Renal cortical epithelial cell (primary cell): ENCODE data around the gene TANC1. TPM values are rescaled to one million over a fixed set of nuclear protein-coding genes. Genes with fewer than 3 reads are reported as not detected.
A peak's percentile ranks its signal among the peaks of the same experiment; 100 is the strongest.

Experiments used
- DNase-seq: peaks from one replicate; pipeline ENCODE4 v3.0.0-alpha.2; 2011; ENCODE audit warnings: low read depth
- total RNA-seq: library from RNA; depleted of rRNA; stranded (reverse); fragments of >200 nt; gene quantifications from 2 replicates; pipeline ENCODE4 v1.2.3, GENCODE V29; 2014

TANC1 gene
- total RNA-seq, 1 donor from 2014 or later: 44.0 TPM

GRCh38 chr2:159225025-159226016 is 256.9 kb downstream of the TANC1 start:
- DNase-seq: no peak

- peak; percentile 86 for DNase-seq
These were observed 257.6 kb downstream of the TANC1 start for GRCh38 chr2:159226059-159226461.

GRCh38 chr2:159226608-159227385 is 258.4 kb downstream of the TANC1 start:
- no peak for DNase-seq

GRCh38 chr2:159227467-159227866 is 259.0 kb downstream of the TANC1 start:
- DNase-seq: no peak

GRCh38 chr2:159228081-159228581 is 259.7 kb downstream of the TANC1 start:
- DNase-seq: no peak

- no peak for DNase-seq
These were observed 261.2 kb downstream of the TANC1 start for GRCh38 chr2:159229476-159230144.

- DNase-seq: no peak
These were observed 261.9 kb downstream of the TANC1 start for GRCh38 chr2:159230145-159230877.

GRCh38 chr2:159232456-159233170 is 264.2 kb downstream of the TANC1 start:
- no peak for DNase-seq

GRCh38 chr2:159234868-159235267 is 266.4 kb downstream of the TANC1 start:
- DNase-seq: no peak

- DNase-seq: no peak
These were observed 275.1 kb downstream of the TANC1 start for GRCh38 chr2:159243529-159243928.

- no peak for DNase-seq
These were observed 278.0 kb downstream of the TANC1 start for GRCh38 chr2:159246325-159246988.

GRCh38 chr2:159249990-159250715 is 281.7 kb downstream of the TANC1 start:
- DNase-seq: peak; percentile 98

- no peak for DNase-seq
These were observed 283.1 kb downstream of the TANC1 start for GRCh38 chr2:159251296-159252173.

GRCh38 chr2:159252905-159253304 is 284.5 kb downstream of the TANC1 start:
- DNase-seq: no peak

- no peak for DNase-seq
These were observed 287.7 kb downstream of the TANC1 start for GRCh38 chr2:159256159-159256558.

GRCh38 chr2:159262226-159262625 is 293.8 kb downstream of the TANC1 start:
- no peak for DNase-seq

- no peak for DNase-seq
These were observed 294.5 kb downstream of the TANC1 start for GRCh38 chr2:159262904-159263303.

- DNase-seq: peak; percentile 64
These were observed 296.7 kb downstream of the TANC1 start for GRCh38 chr2:159265171-159265576.
